Neuronal stem cell (in vitro differentiated cells): ENCODE results near the gene CENATAC.

Experiments used
- DNase-seq: peaks from one replicate; pipeline ENCODE4 v3.0.0-alpha.2; 2013; ENCODE audit warnings: low spot score
- H2AFZ ChIP-seq: one replicate; pipeline ENCODE4 v1.6.1; 2013; ENCODE audit warnings: mild to moderate bottlenecking, low read length, inconsistent platforms
- H2AK5ac ChIP-seq: 2 replicates; pipeline ENCODE4 v1.6.1; 2013; ENCODE audit warnings: low read depth, mild to moderate bottlenecking, inconsistent platforms, low read length, moderate library complexity, mixed read lengths
- H2BK120ac ChIP-seq: 2 replicates; pipeline ENCODE4 v1.6.1; 2013; ENCODE audit warnings: low read depth, mild to moderate bottlenecking, inconsistent platforms, low read length, moderate library complexity, mixed read lengths
- H2BK12ac ChIP-seq: one replicate; pipeline ENCODE4 v1.6.1; 2013; ENCODE audit warnings: low read length, inconsistent platforms
- H2BK15ac ChIP-seq: 2 replicates; pipeline ENCODE4 v1.6.1; 2013; ENCODE audit warnings: mild to moderate bottlenecking, low read length, inconsistent platforms, mixed read lengths
- H2BK5ac ChIP-seq: one replicate; pipeline ENCODE4 v1.6.1; 2013; ENCODE audit warnings: inconsistent platforms, mild to moderate bottlenecking, low read length, moderate library complexity
- H3K14ac ChIP-seq: one replicate; pipeline ENCODE4 v1.6.1; 2013; ENCODE audit warnings: low read length, inconsistent platforms
- H3K18ac ChIP-seq: 2 replicates; pipeline ENCODE4 v1.6.1; 2013; ENCODE audit warnings: low read length, inconsistent platforms
- H3K23ac ChIP-seq: 2 replicates; pipeline ENCODE4 v1.6.1; 2013; ENCODE audit warnings: low read depth, mild to moderate bottlenecking, mixed read lengths, low read length, inconsistent platforms; ENCODE audit not compliant: poor library complexity
- H3K27ac ChIP-seq: replicated peaks from 3 replicates; pipeline ENCODE4 v1.5.1; 2013; ENCODE audit warnings: low read length, inconsistent platforms
- H3K27me3 ChIP-seq, 3 experiments: 2 replicates each; pipeline ENCODE4 v1.6.1; 2013; ENCODE audit warnings: low read length in 3 of 3, mild to moderate bottlenecking in 2 of 3, inconsistent platforms in 1 of 3, low read depth in 1 of 3, mixed read lengths in 1 of 3, moderate library complexity in 1 of 3; ENCODE audit not compliant: control insufficient read depth in 3 of 3, insufficient read depth in 3 of 3
- H3K36me3 ChIP-seq, 2 donors: replicated peaks in 1 of 2; 2 replicates each; pipeline ENCODE4 v1.6.1; 2013; ENCODE audit warnings: low read length in 2 of 2; ENCODE audit not compliant: control insufficient read depth in 2 of 2, insufficient read depth in 2 of 2
- H3K4ac ChIP-seq: 2 replicates; pipeline ENCODE4 v1.6.1; 2013; ENCODE audit warnings: inconsistent platforms, mild to moderate bottlenecking, low read length, moderate library complexity
- H3K4me1 ChIP-seq, 2 donors: 1 replicate in 1 of 2; 2 replicates in 1 of 2; pipeline ENCODE4 v1.6.1; 2013; ENCODE audit warnings: low read length in 2 of 2, low read depth in 1 of 2; ENCODE audit not compliant: control insufficient read depth in 2 of 2, insufficient read depth in 1 of 2
- H3K4me2 ChIP-seq: one replicate; pipeline ENCODE4 v1.6.1; 2013; ENCODE audit warnings: mild to moderate bottlenecking, low read length, inconsistent platforms; ENCODE audit not compliant: insufficient read depth, poor library complexity, severe bottlenecking
- H3K4me3 ChIP-seq, 2 donors: 2 replicates each; pipeline ENCODE4 v1.5.1; 2013; ENCODE audit warnings: low read length in 2 of 2, mild to moderate bottlenecking in 2 of 2, inconsistent platforms in 1 of 2, moderate library complexity in 1 of 2
- H3K79me1 ChIP-seq: one replicate; pipeline ENCODE4 v1.6.1; 2013; ENCODE audit warnings: low read depth, mild to moderate bottlenecking, inconsistent platforms, low read length, moderate library complexity
- H3K9ac ChIP-seq: one replicate; pipeline ENCODE4 v1.6.1; 2013; ENCODE audit warnings: mild to moderate bottlenecking, low read depth, low read length, inconsistent platforms; ENCODE audit not compliant: poor library complexity
- H3K9me3 ChIP-seq, 2 donors: replicated peaks in 1 of 2; 2 replicates each; pipeline versions ENCODE3 to v1.6.1; 2013; ENCODE audit warnings: low read length in 2 of 2, mild to moderate bottlenecking in 2 of 2, inconsistent platforms in 1 of 2, low read depth in 1 of 2, mixed read lengths in 1 of 2, moderate library complexity in 1 of 2; ENCODE audit not compliant: control insufficient read depth in 2 of 2, insufficient read depth in 1 of 2
- H4K8ac ChIP-seq: one replicate; pipeline ENCODE4 v1.6.1; 2013; ENCODE audit warnings: low read depth, mild to moderate bottlenecking, inconsistent platforms, low read length, moderate library complexity
- H4K91ac ChIP-seq: one replicate; pipeline ENCODE4 v1.6.1; 2013; ENCODE audit warnings: low read length, low read depth, mild to moderate bottlenecking, inconsistent platforms; ENCODE audit not compliant: poor library complexity
- WGBS, 2 donors: extraction: QIAGEN DNeasy Blood & Tissue Kit; methylation state at CpG; one replicate each; pipeline ENCODE4 v1.1.7; 2013; ENCODE audit warnings: missing lambda C conversion rate in 2 of 2, mixed read lengths in 1 of 2; ENCODE audit not compliant: insufficient read length in 2 of 2, insufficient replicate concordance in 1 of 2; ENCODE audit errors: extremely low coverage in 2 of 2; 5-methylcytosine and 5-hydroxymethylcytosine counted together

CENATAC gene

GRCh38 chr11:119006656-119007055, 8.7 kb downstream of the CENATAC start:
- Histone ChIP-seq H3K27me3 (no peaks in the 10 kb centered on the region), H3K23ac (no peak overlapping the region), H3K27ac (no peak overlapping the region), H4K91ac (no peak overlapping the region), H3K4me2 (no peak overlapping the region), H4K8ac (no peak overlapping the region), H3K14ac (no peak overlapping the region), H2BK15ac (no peak overlapping the region), H3K18ac (no peak overlapping the region), H2BK120ac (no peak overlapping the region), H2AFZ (no peak overlapping the region), H3K4me1 (no peaks in the 10 kb centered on the region), H3K36me3 (peaks cover 23 to 70% of the 10 kb centered on the region in 2 donors), H3K4me3 (no peak overlapping the region), H2AK5ac (no peak overlapping the region), H3K4ac (no peak overlapping the region), H3K79me1 (no peaks in the 10 kb centered on the region), H3K9me3 (no peaks in the 10 kb centered on the region), H2BK12ac (no peak overlapping the region), H2BK5ac (no peak overlapping the region), H3K9ac (no peak overlapping the region)
- no CpG with 5 or more reads among the region's 4 CpGs for WGBS, 2 donors
- no peak for DNase-seq

DNA sequence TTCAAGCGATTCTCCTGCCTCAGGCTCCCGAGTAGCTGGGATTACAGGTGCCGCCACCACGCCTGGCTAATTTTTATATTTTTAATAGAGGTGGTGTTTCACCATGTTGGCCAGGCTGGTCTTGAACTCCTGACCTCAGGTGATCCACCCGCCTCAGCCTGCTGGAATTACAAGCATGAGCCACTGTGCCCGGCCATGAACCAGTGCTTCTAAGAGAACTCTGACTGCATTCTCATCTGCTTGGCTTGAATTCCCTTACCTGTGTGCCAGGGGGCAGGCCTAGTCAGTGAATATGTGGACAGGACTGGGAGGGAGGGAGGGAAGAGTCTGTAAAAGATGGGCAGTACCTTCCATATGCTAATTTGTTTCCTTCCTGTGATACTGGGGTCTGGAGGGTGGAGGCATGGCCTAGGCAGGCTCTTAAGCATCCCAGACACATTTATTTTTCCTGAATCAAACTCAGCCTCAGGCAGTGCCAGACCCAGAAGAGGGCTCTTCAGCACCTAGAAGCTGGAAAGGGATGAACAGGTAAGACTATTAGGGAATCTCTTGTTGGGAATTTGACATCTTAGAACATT, 13.6 kb downstream of the CENATAC start:
- Histone ChIP-seq H2AK5ac (no peak overlapping the region), H3K23ac (no peak overlapping the region), H3K9ac (no peak overlapping the region), H2BK15ac (no peak overlapping the region), H2BK5ac (no peak overlapping the region), H3K4me1 (peaks cover 0 to under 1% of the 10 kb centered on the region in 2 donors), H3K4me3 (no peak overlapping the region), H3K14ac (no peak overlapping the region), H3K9me3 (no peaks in the 10 kb centered on the region), H2BK120ac (no peak overlapping the region), H3K18ac (no peak overlapping the region), H4K8ac (no peak overlapping the region), H2BK12ac (no peak overlapping the region), H4K91ac (no peak overlapping the region), H3K27ac (no peak overlapping the region), H2AFZ (no peak overlapping the region), H3K27me3 (no peaks in the 10 kb centered on the region), H3K4ac (no peak overlapping the region), H3K79me1 (no peaks in the 10 kb centered on the region), H3K36me3 (peaks cover 40 to 83% of the 10 kb centered on the region in 2 donors), H3K4me2 (no peak overlapping the region)
- no peak for DNase-seq
- WGBS, 2 donors: no CpG with 5 or more reads among the region's 6 CpGs

GRCh38 chr11:119012629-119013170, 14.8 kb downstream of the CENATAC start:
- no peak overlapping the region for H2BK12ac ChIP-seq
- DNase-seq: no peak
- H2AK5ac ChIP-seq: no peak overlapping the region
- no peak overlapping the region for H4K91ac ChIP-seq
- H3K18ac ChIP-seq: no peak overlapping the region
- no peak overlapping the region for H3K4me2 ChIP-seq
- peaks cover 5% of the 10 kb centered on the region in 2 donors for H3K4me1 ChIP-seq
- H3K79me1 ChIP-seq: no peaks in the 10 kb centered on the region
- H3K4ac ChIP-seq: no peak overlapping the region
- no peaks in the 10 kb centered on the region for H3K27me3 ChIP-seq
- no peak overlapping the region for H3K4me3 ChIP-seq
- H2BK5ac ChIP-seq: no peak overlapping the region
- no peak overlapping the region for H2BK15ac ChIP-seq
- no peak overlapping the region for H3K14ac ChIP-seq
- no peak overlapping the region for H3K23ac ChIP-seq
- H2AFZ ChIP-seq: no peak overlapping the region
- WGBS, 2 donors: no CpG with 5 or more reads among the region's 3 CpGs
- H3K27ac ChIP-seq: no peak overlapping the region
- H4K8ac ChIP-seq: no peak overlapping the region
- no peaks in the 10 kb centered on the region for H3K9me3 ChIP-seq
- H3K36me3 ChIP-seq: peaks cover 35 to 83% of the 10 kb centered on the region in 2 donors
- no peak overlapping the region for H2BK120ac ChIP-seq
- H3K9ac ChIP-seq: no peak overlapping the region

GRCh38 chr11:119014209-119014924, 16.4 kb downstream of the CENATAC start:
- Histone ChIP-seq H2AFZ (no peak overlapping the region), H3K4me1 (peaks cover 5% of the 10 kb centered on the region in 2 donors), H3K18ac (no peak overlapping the region), H4K91ac (no peak overlapping the region), H3K9me3 (no peaks in the 10 kb centered on the region), H3K4ac (no peak overlapping the region), H2BK120ac (no peak overlapping the region), H3K23ac (no peak overlapping the region), H3K27ac (no peak overlapping the region), H3K27me3 (no peaks in the 10 kb centered on the region), H3K9ac (no peak overlapping the region), H3K14ac (no peak overlapping the region), H2BK15ac (no peak overlapping the region), H3K4me2 (no peak overlapping the region), H2AK5ac (no peak overlapping the region), H2BK5ac (no peak overlapping the region), H3K79me1 (peaks cover 7% of the 10 kb centered on the region), H3K36me3 (peaks cover 33 to 78% of the 10 kb centered on the region in 2 donors), H3K4me3 (no peak overlapping the region), H2BK12ac (no peak overlapping the region), H4K8ac (no peak overlapping the region)
- no CpG with 5 or more reads among the region's 17 CpGs for WGBS, 2 donors
- DNase-seq: no peak
